ENCODE results near the gene NDUFB1. TPM values are rescaled to one million over a fixed set of nuclear protein-coding genes. Genes with fewer than 3 reads are reported as not detected.

The NDUFB1 gene
- total and polyA plus RNA-seq, 2 of the 13 experiments (the other 11 are each of a cell fraction or from before 2014, with no cell fraction given): 181 to 281 TPM

DNA sequence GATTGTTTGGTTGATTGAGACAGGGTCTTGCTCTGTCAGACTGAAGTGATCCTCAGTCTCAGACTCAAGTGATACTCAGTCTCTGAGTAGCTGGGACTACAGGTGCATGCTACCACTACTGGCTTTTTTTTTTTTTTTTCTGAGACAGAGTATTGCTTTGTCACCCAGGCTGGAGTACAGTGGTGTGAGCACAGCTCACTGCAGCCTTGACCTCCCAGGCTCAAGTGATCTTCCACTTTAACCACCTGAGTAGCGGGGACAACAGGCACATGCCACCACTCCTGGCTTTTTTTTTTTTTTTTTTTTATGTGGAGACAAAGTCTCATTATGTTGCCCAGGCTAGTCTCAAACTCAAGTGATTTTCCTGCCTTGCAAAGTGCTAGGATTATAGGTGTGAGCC lies 32.1 kb upstream of the NDUFB1 start:
- no TSS peak for BruUV-seq (replicated peaks)
- peak; percentile 72 for ATAC-seq
- Histone ChIP-seq H3K27me3 (ENCODE audit: control insufficient read depth in 1 of 2, insufficient read depth in 2 of 2, low read length in 2 of 2) (no peaks in the 10 kb centered on the region), H3K4me3 (replicated peaks in 1 of 3; ENCODE audit: insufficient read depth in 1 of 3, low read depth in 2 of 3, low read length in 3 of 3) (no peak overlapping the region), H3K36me3 (replicated peaks in 1 of 2; ENCODE audit: control insufficient read depth in 1 of 2, insufficient read depth in 2 of 2, low read length in 2 of 2) (peaks cover 20 to 47% of the 10 kb centered on the region in 2 experiments), H3K27ac (ENCODE audit: extremely low read length, insufficient read depth, low read length) (peak overlapping the region; percentile 45), H3K4me1 (ENCODE audit: insufficient read depth, low read length) (peaks cover 20% of the 10 kb centered on the region), H4K20me1 (ENCODE audit: insufficient read depth, low read length) (no peaks in the 10 kb centered on the region), H3K9me3 (ENCODE audit: low read length) (no peaks in the 10 kb centered on the region), H3K79me2 (ENCODE audit: insufficient read depth, low read length) (no peaks in the 10 kb centered on the region), H3K9ac (ENCODE audit: insufficient read depth, low read depth, low read length) (no peak overlapping the region), H3K4me2 (ENCODE audit: low read depth, low read length) (no peak overlapping the region), H2AFZ (ENCODE audit: low read length) (no peak overlapping the region)
- peak; percentile 51 for DNase-seq (ENCODE audit: low spot score)
- in situ Hi-C loops (cut with HindIII; ENCODE audit: extremely low pct_ligation_motif_present, low pct_unique_long_range_greater_than_20kb): no loop called here
- POLR2A ChIA-PET: interaction anchor here (0.8 kb wide), 1 partner anchor 32 kb away, joined by 3 read pairs; the partner anchor contains the start of genes CPSF2 and NDUFB1
- 64% methylated on average over 1 of the region's 1 CpG for WGBS (ENCODE audit: low lambda C conversion rate)
- no peak for FAIRE-seq
- intact Hi-C loops (cut with micrococcal nuclease; ENCODE audit: unreplicated experiment): no loop called here
- CTCF ChIA-PET (ENCODE audit: low intra/inter-chr PET ratio, low total read pairs): no interaction called here
- TF ChIP-seq EP300 (IDR thresholded peaks at IDR 0.05; ENCODE audit: low read depth in 2 of 2, low read length in 2 of 2) (0 out of 4 replicates have a peak, but pooled peaks of 1 of the 2 experiments have one; percentile 7), EP300 (CRISPR knock-in tag; IDR thresholded peaks at IDR 0.05; ENCODE audit: borderline replicate concordance) (no peak), ZSCAN9 (CRISPR knock-in tag; IDR thresholded peaks at IDR 0.05; ENCODE audit: borderline replicate concordance) (no peak), RXRA (CRISPR knock-in tag; IDR thresholded peaks at IDR 0.05) (peak; percentile 41; the same call in 1 of the 2 replicates), ZNF3 (CRISPR knock-in tag; IDR thresholded peaks at IDR 0.05) (no peak), RBAK (CRISPR knock-in tag; IDR thresholded peaks at IDR 0.05) (no peak), ZNF160 (CRISPR knock-in tag; IDR thresholded peaks at IDR 0.05) (no peak), KLF9 (CRISPR knock-in tag; IDR thresholded peaks at IDR 0.05; ENCODE audit: low read depth) (no peak), RAD51 (IDR thresholded peaks at IDR 0.05; ENCODE audit: borderline replicate concordance) (no peak), ZNF18 (CRISPR knock-in tag; IDR thresholded peaks at IDR 0.05; ENCODE audit: insufficient replicate concordance) (peak; percentile 60), ZBTB21 (CRISPR knock-in tag; IDR thresholded peaks at IDR 0.05) (no peak), ZNF768 (CRISPR knock-in tag; IDR thresholded peaks at IDR 0.05) (no peak), PLRG1 (conservative IDR thresholded peaks at IDR 0.05) (no peak), E2F2 (CRISPR knock-in tag; IDR thresholded peaks at IDR 0.05; ENCODE audit: borderline replicate concordance) (no peak), ZNF552 (CRISPR knock-in tag; IDR thresholded peaks at IDR 0.05; ENCODE audit: borderline replicate concordance) (no peak), SOX6 (IDR thresholded peaks at IDR 0.05) (no peak), SOX6 (CRISPR knock-in tag; IDR thresholded peaks at IDR 0.05) (peak; percentile 21; the same call in 1 of the 2 replicates), RBM39 (IDR thresholded peaks at IDR 0.05; ENCODE audit: low read depth, low read length, poor library complexity, severe bottlenecking) (no peak), ZNF772 (CRISPR knock-in tag; IDR thresholded peaks at IDR 0.05) (no peak), IKZF4 (CRISPR knock-in tag; IDR thresholded peaks at IDR 0.05; ENCODE audit: borderline replicate concordance, low read depth, not compliant biosample characterization) (no peak), HMG20B (CRISPR knock-in tag; conservative IDR thresholded peaks at IDR 0.05) (no peak), KDM6A (CRISPR knock-in tag; IDR thresholded peaks at IDR 0.05; ENCODE audit: low read depth) (no peak)
- TF ChIP-seq, protein P1, sequence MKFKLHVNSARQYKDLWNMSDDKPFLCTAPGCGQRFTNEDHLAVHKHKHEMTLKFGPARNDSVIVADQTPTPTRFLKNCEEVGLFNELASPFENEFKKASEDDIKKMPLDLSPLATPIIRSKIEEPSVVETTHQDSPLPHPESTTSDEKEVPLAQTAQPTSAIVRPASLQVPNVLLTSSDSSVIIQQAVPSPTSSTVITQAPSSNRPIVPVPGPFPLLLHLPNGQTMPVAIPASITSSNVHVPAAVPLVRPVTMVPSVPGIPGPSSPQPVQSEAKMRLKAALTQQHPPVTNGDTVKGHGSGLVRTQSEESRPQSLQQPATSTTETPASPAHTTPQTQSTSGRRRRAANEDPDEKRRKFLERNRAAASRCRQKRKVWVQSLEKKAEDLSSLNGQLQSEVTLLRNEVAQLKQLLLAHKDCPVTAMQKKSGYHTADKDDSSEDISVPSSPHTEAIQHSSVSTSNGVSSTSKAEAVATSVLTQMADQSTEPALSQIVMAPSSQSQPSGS (CRISPR knock-in tag; IDR thresholded peaks at IDR 0.05): no peak

Data from HepG2 (cell line).